Spleen (tissue), 11 donors: Measurements from ENCODE around the gene SHH. TPM values are rescaled to one million over a fixed set of nuclear protein-coding genes. Genes with fewer than 3 reads are reported as not detected.

Experiments used
- DNase-seq: peaks from one replicate; pipeline ENCODE4 v3.0.0-alpha.2; 2020
- H3K27ac ChIP-seq, 8 donors: fragments of 200-600 bp; sonication (generic) in 7 of 8; 1 replicate in 4 of 8; 2 replicates in 4 of 8; pipeline versions ENCODE4 v1.5.0 to v1.8.0; 2016 to 2021; ENCODE audit warnings: inconsistent platforms in 4 of 8, mild to moderate bottlenecking in 4 of 8, moderate library complexity in 1 of 8
- H3K27me3 ChIP-seq, 7 donors: fragments of 200-600 bp; sonication (generic) in 6 of 7; replicated peaks in 1 of 7; 1 replicate in 4 of 7; 2 replicates in 3 of 7; pipeline versions ENCODE4 v1.5.0 to v1.8.0; 2016 to 2021; ENCODE audit warnings: inconsistent platforms in 3 of 7, mild to moderate bottlenecking in 1 of 7
- H3K36me3 ChIP-seq, 6 donors: fragments of 200-600 bp; sonication (generic) in 5 of 6; 1 replicate in 4 of 6; 2 replicates in 2 of 6; pipeline versions ENCODE4 v1.5.0 to v1.8.0; 2016 to 2021; ENCODE audit warnings: inconsistent platforms in 2 of 6
- H3K4me1 ChIP-seq, 6 donors: fragments of 200-600 bp; sonication (generic) in 5 of 6; 1 replicate in 3 of 6; 2 replicates in 3 of 6; pipeline versions ENCODE4 v1.5.0 to v1.8.0; 2016 to 2021; ENCODE audit warnings: inconsistent platforms in 3 of 6
- H3K4me3 ChIP-seq, 8 donors: fragments of 200-600 bp; sonication (generic) in 7 of 8; 1 replicate in 4 of 8; 2 replicates in 4 of 8; pipeline versions ENCODE4 v1.5.0 to v1.8.0; 2016 to 2021; ENCODE audit warnings: inconsistent platforms in 4 of 8, mild to moderate bottlenecking in 4 of 8, moderate library complexity in 2 of 8
- H3K9me3 ChIP-seq, 8 donors: fragments of 200-600 bp; sonication (generic) in 7 of 8; 1 replicate in 4 of 8; 2 replicates in 4 of 8; pipeline versions ENCODE4 v1.5.0 to v1.8.0; 2016 to 2021; ENCODE audit warnings: inconsistent platforms in 4 of 8
- POLR2A ChIP-seq, 3 donors: fragments of 450-650 bp; IDR thresholded peaks; one replicate each; pipeline ENCODE4 v1.5.1; 2017; ENCODE audit warnings: antibody characterized with exemption in 3 of 3, mild to moderate bottlenecking in 1 of 3
- POLR2AphosphoS5 ChIP-seq, 3 donors: sonication (generic); formaldehyde crosslinking; IDR thresholded peaks; one replicate each; pipeline ENCODE4 v1.5.1; 2017; ENCODE audit warnings: antibody characterized with exemption in 3 of 3
- WGBS, 5 donors: extraction: QIAGEN DNeasy Blood & Tissue Kit in 3 of 5; methylation state at CpG; one replicate each; pipeline versions ENCODE4 v1.1.5 to v1.1.7; 2013 to 2018; 5-methylcytosine and 5-hydroxymethylcytosine counted together
- intact Hi-C: fragments of 100-400 bp; cut with DNase I; formaldehyde crosslinking; loops from one replicate; pipeline ENCODE4 v1.15.0; 2023; ENCODE audit warnings: low total_unique reads
- polyA plus RNA-seq, 3 donors: library from polyadenylated mRNA; stranded (reverse); fragments of 200-250 nt; gene quantifications; one replicate each; pipeline ENCODE4 v1.2.1, GENCODE V29; 2013
- total RNA-seq, 7 donors: library from RNA; depleted of rRNA in 3 of 7; stranded (reverse); fragments of >200 nt in 3 of 7; fragmentation: NEBNext Ultra II Directional in 4 of 7; extraction: Animal tissue kit (Norgen Biotek cat#: 25700) in 4 of 7; gene quantifications; one replicate each; pipeline versions ENCODE4 v1.1.0 to v1.2.1, GENCODE V29; 2016 to 2021
- TF ChIP-seq, protein P1 (sequence below), 11 experiments: fragments of 200-600 bp in 7 of 11; fragments of 450-650 bp in 4 of 11; sonication (generic) in 4 of 11; IDR thresholded peaks in 8 of 11; conservative IDR thresholded peaks in 3 of 11; 1 replicate in 7 of 11; 2 replicates in 4 of 11; pipeline versions ENCODE4 v1.4.0 to v1.8.0; 2016 to 2021; ENCODE audit warnings: antibody characterized with exemption in 11 of 11, inconsistent platforms in 4 of 11, mild to moderate bottlenecking in 1 of 11
- donor health status: healthy with polysubstance abuse.
- donor health status: DM: no; HTN: no; CAD: no; lungs with moderate emphysema.
- donor health status: DM: no; HTN: no; CAD: no.
- donor health status: Bipolar disorder and iron deficiency.
- donor health status: healthy.
- donor health status: DM: no; HTN: no; CAD: no.
- donor health status: DM: yes; HTN: yes; CAD: no.

SHH gene
- total and polyA plus RNA-seq, 10 donors: not detected

DNA sequence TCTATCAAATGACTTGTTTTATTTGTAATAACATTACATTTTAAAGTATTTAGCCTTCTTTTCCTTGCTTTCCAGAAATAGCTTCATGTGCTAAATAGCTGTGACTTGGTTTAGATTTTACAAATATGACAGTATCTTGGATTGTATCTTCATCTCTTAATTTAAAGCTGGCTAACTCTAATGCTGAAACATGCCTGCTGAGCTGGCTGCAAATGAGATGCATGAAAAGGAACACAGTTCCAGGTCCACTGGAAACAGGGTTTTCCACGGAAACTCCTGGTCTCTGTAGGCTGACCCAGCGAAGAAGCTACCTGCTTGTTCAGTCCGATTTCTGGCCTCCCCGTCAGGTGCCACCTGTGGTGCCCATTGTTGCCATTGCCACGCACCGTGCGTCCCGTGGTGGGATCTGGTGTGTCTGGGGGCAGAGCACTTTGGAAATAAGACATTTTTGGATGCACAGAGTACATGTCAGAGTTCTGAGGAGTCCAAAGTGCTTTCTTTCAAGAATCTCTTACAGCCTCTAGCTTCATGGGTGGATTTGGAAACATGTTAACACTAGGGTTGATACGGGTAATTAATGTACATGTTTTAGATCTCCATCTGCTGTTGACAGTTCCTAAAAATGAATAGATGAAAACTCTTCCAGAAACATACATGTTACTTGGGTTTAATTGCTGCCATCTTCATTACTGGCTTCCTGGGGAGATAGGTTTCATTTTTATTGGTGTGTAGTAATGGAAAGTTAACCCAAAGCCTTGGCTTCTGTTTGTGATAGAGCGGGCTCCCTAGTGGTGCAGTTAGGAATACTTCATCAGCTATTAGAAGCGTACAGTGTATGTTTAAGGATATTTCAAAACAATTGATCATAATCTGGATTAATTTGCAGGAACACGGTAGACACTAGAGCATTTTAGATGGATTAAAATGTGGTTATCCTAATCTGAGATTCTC, 45.0 kb downstream of the SHH start:
- Histone ChIP-seq H3K36me3 (peaks cover 0 to 88% (median 66%) of the 10 kb centered on the region in 6 donors), H3K27me3 (no peaks in the 10 kb centered on the region), H3K27ac (no peak overlapping the region), H3K4me1 (peaks cover 12 to 47% (median 31%) of the 10 kb centered on the region in 6 donors), H3K9me3 (no peaks in the 10 kb centered on the region), H3K4me3 (no peak overlapping the region)
- no peak for DNase-seq
- intact Hi-C loops: no loop called here
- TF ChIP-seq, protein P1, sequence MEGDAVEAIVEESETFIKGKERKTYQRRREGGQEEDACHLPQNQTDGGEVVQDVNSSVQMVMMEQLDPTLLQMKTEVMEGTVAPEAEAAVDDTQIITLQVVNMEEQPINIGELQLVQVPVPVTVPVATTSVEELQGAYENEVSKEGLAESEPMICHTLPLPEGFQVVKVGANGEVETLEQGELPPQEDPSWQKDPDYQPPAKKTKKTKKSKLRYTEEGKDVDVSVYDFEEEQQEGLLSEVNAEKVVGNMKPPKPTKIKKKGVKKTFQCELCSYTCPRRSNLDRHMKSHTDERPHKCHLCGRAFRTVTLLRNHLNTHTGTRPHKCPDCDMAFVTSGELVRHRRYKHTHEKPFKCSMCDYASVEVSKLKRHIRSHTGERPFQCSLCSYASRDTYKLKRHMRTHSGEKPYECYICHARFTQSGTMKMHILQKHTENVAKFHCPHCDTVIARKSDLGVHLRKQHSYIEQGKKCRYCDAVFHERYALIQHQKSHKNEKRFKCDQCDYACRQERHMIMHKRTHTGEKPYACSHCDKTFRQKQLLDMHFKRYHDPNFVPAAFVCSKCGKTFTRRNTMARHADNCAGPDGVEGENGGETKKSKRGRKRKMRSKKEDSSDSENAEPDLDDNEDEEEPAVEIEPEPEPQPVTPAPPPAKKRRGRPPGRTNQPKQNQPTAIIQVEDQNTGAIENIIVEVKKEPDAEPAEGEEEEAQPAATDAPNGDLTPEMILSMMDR (IDR thresholded peaks at IDR 0.05 in 8 of 11, conservative IDR thresholded peaks at IDR 0.05 in 3 of 11): no peak
- TF ChIP-seq POLR2AphosphoS5 (IDR thresholded peaks at IDR 0.05) (no peak), POLR2A (IDR thresholded peaks at IDR 0.05) (no peak)
- WGBS, 5 donors: 88 to 95% (median 92%) methylated on average over 12 of the region's 12 CpGs

DNA sequence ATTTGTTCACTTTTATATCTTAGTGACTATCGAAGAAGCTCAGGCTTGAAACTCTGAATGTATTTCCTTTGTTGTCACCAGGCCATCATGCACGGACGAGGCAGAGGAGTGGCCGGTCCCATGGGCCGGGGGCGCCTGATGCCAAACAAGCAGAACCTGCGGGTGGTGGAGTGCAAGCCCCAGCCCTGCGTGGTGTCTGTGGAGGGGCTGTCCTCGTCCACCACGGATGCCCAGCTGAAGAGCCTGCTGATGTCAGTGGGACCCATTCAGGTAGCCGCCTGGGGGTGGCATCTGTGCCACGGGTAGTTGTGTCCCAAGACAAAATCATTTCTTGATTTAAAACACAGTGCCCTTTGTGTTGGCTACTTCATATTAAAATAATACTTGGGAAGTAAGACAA, 45.9 kb downstream of the SHH start:
- no peaks in the 10 kb centered on the region for H3K9me3 ChIP-seq
- no peak for DNase-seq
- TF ChIP-seq POLR2AphosphoS5 (IDR thresholded peaks at IDR 0.05): no peak
- TF ChIP-seq, protein P1 (IDR thresholded peaks at IDR 0.05 in 8 of 11, conservative IDR thresholded peaks at IDR 0.05 in 3 of 11): no peak
- no peak for TF ChIP-seq POLR2A (IDR thresholded peaks at IDR 0.05)
- intact Hi-C loops: no loop called here
- no peak overlapping the region for H3K4me3 ChIP-seq
- H3K27ac ChIP-seq: no peak overlapping the region
- H3K36me3 ChIP-seq: peaks cover 0 to 82% (median 62%) of the 10 kb centered on the region in 6 donors
- H3K27me3 ChIP-seq: no peaks in the 10 kb centered on the region
- H3K4me1 ChIP-seq: peaks cover 12 to 56% (median 37%) of the 10 kb centered on the region in 6 donors
- WGBS, 5 donors: 89 to 98% (median 91%) methylated on average over 12 of the region's 12 CpGs

DNA sequence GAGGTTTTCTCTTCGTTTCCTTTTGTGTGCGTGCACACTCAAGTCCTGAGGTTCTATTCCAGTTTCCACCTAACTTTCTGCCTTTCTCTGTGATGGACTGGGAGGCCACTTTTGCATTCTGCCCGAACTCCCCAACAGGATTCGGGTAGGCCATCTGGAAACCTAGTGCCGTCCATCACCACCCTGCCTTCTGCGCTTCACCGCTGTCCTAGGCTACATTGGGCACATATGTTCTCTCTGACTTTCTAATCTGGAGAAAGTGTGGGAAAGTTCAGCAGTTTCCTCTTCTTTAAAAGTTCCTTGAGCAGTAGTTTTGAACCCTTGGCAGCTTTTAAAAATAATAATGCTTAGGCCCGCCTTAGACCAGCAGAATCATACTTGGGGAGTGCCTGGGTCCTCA, 46.8 kb downstream of the SHH start:
- Histone ChIP-seq H3K36me3 (peaks cover 0 to 74% (median 53%) of the 10 kb centered on the region in 6 donors), H3K9me3 (no peaks in the 10 kb centered on the region), H3K27ac (no peak overlapping the region), H3K4me3 (no peak overlapping the region), H3K4me1 (peaks cover 12 to 65% (median 42%) of the 10 kb centered on the region in 6 donors), H3K27me3 (no peaks in the 10 kb centered on the region)
- TF ChIP-seq, protein P1 (IDR thresholded peaks at IDR 0.05 in 8 of 11, conservative IDR thresholded peaks at IDR 0.05 in 3 of 11): no peak
- TF ChIP-seq POLR2AphosphoS5 (IDR thresholded peaks at IDR 0.05) (no peak), POLR2A (IDR thresholded peaks at IDR 0.05) (no peak)
- WGBS, 5 donors: 78 to 97% (median 95%) methylated on average over 8 of the region's 8 CpGs
- no peak for DNase-seq
- intact Hi-C loops: no loop called here

DNA sequence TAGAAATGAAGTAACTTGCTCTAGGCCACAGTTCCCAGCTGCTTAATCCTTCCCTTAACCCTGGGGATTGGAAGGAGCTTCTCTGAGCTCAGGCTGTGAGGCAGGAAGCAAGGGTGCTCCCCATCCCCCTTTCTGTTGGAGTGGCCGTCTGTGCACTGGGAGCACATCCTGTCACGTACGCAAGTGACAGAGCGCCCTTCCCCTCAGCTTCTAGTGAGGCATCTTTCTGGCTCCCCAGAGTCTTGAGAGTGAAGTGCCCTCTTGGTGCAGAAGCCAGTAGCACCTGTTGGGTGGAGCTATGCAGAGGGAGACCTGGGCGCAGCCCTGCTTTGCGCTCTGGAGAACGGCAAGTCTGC, 47.8 kb downstream of the SHH start:
- Histone ChIP-seq H3K4me3 (peak overlapping the region in 1 of 8 donors; percentile 51), H3K36me3 (peaks cover 0 to 74% (median 43%) of the 10 kb centered on the region in 6 donors), H3K9me3 (no peaks in the 10 kb centered on the region), H3K4me1 (peaks cover 12 to 74% (median 45%) of the 10 kb centered on the region in 6 donors), H3K27me3 (no peaks in the 10 kb centered on the region), H3K27ac (peak overlapping the region; percentile 13 to 86 (median 66))
- WGBS, 5 donors: 36 to 50% (median 42%) methylated on average over 6 to 7 of the region's 7 CpGs
- TF ChIP-seq POLR2A (IDR thresholded peaks at IDR 0.05): no peak
- peak in 2 of 3 donors; percentile 22 to 31 for TF ChIP-seq POLR2AphosphoS5 (IDR thresholded peaks at IDR 0.05)
- TF ChIP-seq, protein P1 (IDR thresholded peaks at IDR 0.05 in 8 of 11, conservative IDR thresholded peaks at IDR 0.05 in 3 of 11): no peak
- no peak for DNase-seq
- intact Hi-C loops: no loop called here
